OCI-LY1 (cell line): ENCODE measurements around the gene PRR33.

Experiments used
- H2AFZ ChIP-seq: fragments of 200-600 bp; sonication (generic), shearing (Covaris generic); 2 replicates; pipeline ENCODE4 v1.6.0; 2014; ENCODE audit warnings: antibody characterized with exemption, mild to moderate bottlenecking, low read length
- H3F3A ChIP-seq: fragments of 200-600 bp; sonication (generic), shearing (Covaris generic); 2 replicates; pipeline ENCODE4 v1.6.0; 2014; ENCODE audit warnings: mild to moderate bottlenecking, antibody characterized with exemption, low read length, moderate library complexity; ENCODE audit not compliant: insufficient read depth
- H3K27ac ChIP-seq: fragments of 200-600 bp; sonication (generic); 2 replicates; pipeline ENCODE4 v1.5.1; 2014; ENCODE audit warnings: low read length, mixed run types, mild to moderate bottlenecking, low read depth; ENCODE audit not compliant: poor library complexity, severe bottlenecking
- H3K27me3 ChIP-seq: fragments of 200-600 bp; sonication (generic); 2 replicates; pipeline ENCODE4 v1.6.0; 2014; ENCODE audit warnings: antibody characterized with exemption, mild to moderate bottlenecking, low read length, moderate library complexity; ENCODE audit not compliant: insufficient read depth
- H3K36me3 ChIP-seq: fragments of 200-600 bp; sonication (generic); 2 replicates; pipeline ENCODE4 v1.6.1; 2014; ENCODE audit warnings: mild to moderate bottlenecking, antibody characterized with exemption, low read length, moderate library complexity, mixed read lengths; ENCODE audit not compliant: insufficient read depth
- H3K4me1 ChIP-seq: fragments of 200-600 bp; sonication (generic); 2 replicates; pipeline ENCODE4 v1.5.1; 2014; ENCODE audit warnings: mild to moderate bottlenecking, low read length, moderate library complexity; ENCODE audit not compliant: insufficient read depth, severe bottlenecking
- H3K4me2 ChIP-seq: fragments of 200-600 bp; sonication (generic), shearing (Covaris generic); 2 replicates; pipeline ENCODE4 v1.6.1; 2014; ENCODE audit warnings: low read length
- H3K4me3 ChIP-seq: fragments of 200-600 bp; sonication (generic); 2 replicates; pipeline ENCODE4 v1.5.1; 2014; ENCODE audit warnings: low read length, low read depth, mild to moderate bottlenecking, mixed read lengths; ENCODE audit not compliant: poor library complexity, severe bottlenecking
- H3K79me2 ChIP-seq: fragments of 200-600 bp; shearing (Covaris generic); 2 replicates; pipeline ENCODE4 v1.6.1; 2016; ENCODE audit warnings: mixed run types, low read length, mixed read lengths; ENCODE audit not compliant: insufficient read depth
- H3K9ac ChIP-seq: fragments of 200-600 bp; sonication (generic), shearing (Covaris generic); 2 replicates; pipeline ENCODE4 v1.6.1; 2014; ENCODE audit warnings: mild to moderate bottlenecking, low read length, mixed read lengths
- H3K9me2 ChIP-seq: fragments of 200-600 bp; sonication (generic), shearing (Covaris generic); 2 replicates; pipeline ENCODE4 v1.6.1; 2014; ENCODE audit warnings: low read depth, mild to moderate bottlenecking, low read length, mixed read lengths
- H3K9me3 ChIP-seq: fragments of 200-600 bp; shearing (Covaris generic); 2 replicates; pipeline ENCODE4 v1.6.1; 2014; ENCODE audit warnings: low read length, mixed read lengths
- H4K20me1 ChIP-seq: fragments of 200-600 bp; sonication (generic), shearing (Covaris generic); 2 replicates; pipeline ENCODE4 v1.6.0; 2016; ENCODE audit warnings: mild to moderate bottlenecking, low read length; ENCODE audit not compliant: insufficient read depth
- EZH2 ChIP-seq: fragments of 200-600 bp; sonication (generic), shearing (Covaris generic); IDR thresholded peaks from 2 replicates; pipeline ENCODE4 v1.8.0; 2017; ENCODE audit warnings: borderline replicate concordance, mixed run types, mild to moderate bottlenecking, antibody characterized with exemption, low read length, moderate library complexity, mixed read lengths
- TF ChIP-seq, protein P1 (sequence below): fragments of 200-600 bp; sonication (generic), shearing (Covaris generic); IDR thresholded peaks from 2 replicates; pipeline ENCODE4 v1.5.1; 2017; ENCODE audit warnings: mild to moderate bottlenecking, antibody characterized with exemption, low read length, moderate library complexity, mixed read lengths

The PRR33 gene

GRCh38 chr11:1930462-1930830 is 38.8 kb upstream of the PRR33 start:
- H3K79me2 ChIP-seq = no peaks in the 10 kb centered on the region
- no peak overlapping the region for H3K4me2 ChIP-seq
- no peaks in the 10 kb centered on the region for H3K36me3 ChIP-seq
- H3F3A ChIP-seq = no peaks in the 10 kb centered on the region
- H3K27me3 ChIP-seq = 0 out of 2 replicates have a peak, but pooled peaks cover 5% of the 10 kb centered on the region
- no peaks in the 10 kb centered on the region for H3K4me1 ChIP-seq
- H3K9me3 ChIP-seq = no peaks in the 10 kb centered on the region
- H3K27ac ChIP-seq = no peak overlapping the region
- TF ChIP-seq EZH2 = no peak
- TF ChIP-seq, protein P1, sequence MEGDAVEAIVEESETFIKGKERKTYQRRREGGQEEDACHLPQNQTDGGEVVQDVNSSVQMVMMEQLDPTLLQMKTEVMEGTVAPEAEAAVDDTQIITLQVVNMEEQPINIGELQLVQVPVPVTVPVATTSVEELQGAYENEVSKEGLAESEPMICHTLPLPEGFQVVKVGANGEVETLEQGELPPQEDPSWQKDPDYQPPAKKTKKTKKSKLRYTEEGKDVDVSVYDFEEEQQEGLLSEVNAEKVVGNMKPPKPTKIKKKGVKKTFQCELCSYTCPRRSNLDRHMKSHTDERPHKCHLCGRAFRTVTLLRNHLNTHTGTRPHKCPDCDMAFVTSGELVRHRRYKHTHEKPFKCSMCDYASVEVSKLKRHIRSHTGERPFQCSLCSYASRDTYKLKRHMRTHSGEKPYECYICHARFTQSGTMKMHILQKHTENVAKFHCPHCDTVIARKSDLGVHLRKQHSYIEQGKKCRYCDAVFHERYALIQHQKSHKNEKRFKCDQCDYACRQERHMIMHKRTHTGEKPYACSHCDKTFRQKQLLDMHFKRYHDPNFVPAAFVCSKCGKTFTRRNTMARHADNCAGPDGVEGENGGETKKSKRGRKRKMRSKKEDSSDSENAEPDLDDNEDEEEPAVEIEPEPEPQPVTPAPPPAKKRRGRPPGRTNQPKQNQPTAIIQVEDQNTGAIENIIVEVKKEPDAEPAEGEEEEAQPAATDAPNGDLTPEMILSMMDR = no peak
- H2AFZ ChIP-seq = no peak overlapping the region
- H4K20me1 ChIP-seq = no peaks in the 10 kb centered on the region
- no peaks in the 10 kb centered on the region for H3K9me2 ChIP-seq
- H3K4me3 ChIP-seq = no peak overlapping the region
- H3K9ac ChIP-seq = no peak overlapping the region

GRCh38 chr11:1929621-1930461 is 38.1 kb upstream of the PRR33 start:
- H3F3A ChIP-seq = no peaks in the 10 kb centered on the region
- no peaks in the 10 kb centered on the region for H4K20me1 ChIP-seq
- H2AFZ ChIP-seq = no peak overlapping the region
- no peak overlapping the region for H3K4me2 ChIP-seq
- no peaks in the 10 kb centered on the region for H3K9me2 ChIP-seq
- no peaks in the 10 kb centered on the region for H3K36me3 ChIP-seq
- H3K9ac ChIP-seq = no peak overlapping the region
- TF ChIP-seq EZH2 = no peak
- TF ChIP-seq, protein P1 = no peak
- no peaks in the 10 kb centered on the region for H3K4me1 ChIP-seq
- 0 out of 2 replicates have a peak, but pooled peaks cover 5% of the 10 kb centered on the region for H3K27me3 ChIP-seq
- H3K27ac ChIP-seq = no peak overlapping the region
- no peak overlapping the region for H3K4me3 ChIP-seq
- H3K9me3 ChIP-seq = no peaks in the 10 kb centered on the region
- H3K79me2 ChIP-seq = no peaks in the 10 kb centered on the region

- H3K4me1 ChIP-seq = no peaks in the 10 kb centered on the region
- no peak overlapping the region for H3K4me3 ChIP-seq
- no peaks in the 10 kb centered on the region for H3K79me2 ChIP-seq
- no peak overlapping the region for H2AFZ ChIP-seq
- no peaks in the 10 kb centered on the region for H3F3A ChIP-seq
- H4K20me1 ChIP-seq = no peaks in the 10 kb centered on the region
- H3K27me3 ChIP-seq = 0 out of 2 replicates have a peak, but pooled peaks cover 5% of the 10 kb centered on the region
- no peak overlapping the region for H3K27ac ChIP-seq
- H3K9ac ChIP-seq = no peak overlapping the region
- no peaks in the 10 kb centered on the region for H3K9me2 ChIP-seq
- no peaks in the 10 kb centered on the region for H3K36me3 ChIP-seq
- no peak overlapping the region for H3K4me2 ChIP-seq
- TF ChIP-seq, protein P1 = no peak
- TF ChIP-seq EZH2 = no peak
- H3K9me3 ChIP-seq = no peaks in the 10 kb centered on the region
Measured at GRCh38 chr11:1928891-1929541, 37.3 kb upstream of the PRR33 start.
